HG03159 (cell line): ENCODE measurements around the gene NR2C2.

Source experiments
- ATAC-seq: cut with Tn5 transposase; IDR thresholded peaks from one replicate; pipeline ENCODE4 v1.9.1; 2021; ENCODE audit warnings: mild to moderate bottlenecking, moderate library complexity; ENCODE audit not compliant: unreplicated experiment

The NR2C2 gene

GRCh38 chr3:15096046-15096445 lies 148.7 kb downstream of the NR2C2 start:
- ATAC-seq, result no peak

- ATAC-seq, result no peak
These were observed 150.5 kb downstream of the NR2C2 start for GRCh38 chr3:15097891-15098290.
